Neural progenitor cell (in vitro differentiated cells): ENCODE measurements around the gene SKI. TPM values are rescaled to one million over a fixed set of nuclear protein-coding genes. Genes with fewer than 3 reads are reported as not detected.

ENCODE experiments used
- DNase-seq: peaks from one replicate; pipeline ENCODE4 v3.0.0-alpha.2; 2016; ENCODE audit warnings: low spot score
- H2AFZ ChIP-seq: fragments of 200-600 bp; sonication (generic); replicated peaks from 2 replicates; pipeline ENCODE4 v1.6.1; 2016; ENCODE audit warnings: antibody characterized with exemption
- H3F3A ChIP-seq: fragments of 200-600 bp; sonication (generic); 2 replicates; pipeline ENCODE4 v1.6.1; 2016; ENCODE audit warnings: antibody characterized with exemption, low read depth
- H3K27ac ChIP-seq: fragments of 200-600 bp; sonication (generic); 2 replicates; pipeline ENCODE4 v1.5.1; 2016; ENCODE audit warnings: mild to moderate bottlenecking
- H3K27me3 ChIP-seq: fragments of 200-600 bp; sonication (generic); 2 replicates; pipeline ENCODE4 v1.6.1; 2016; ENCODE audit warnings: mild to moderate bottlenecking, moderate library complexity
- H3K36me3 ChIP-seq: fragments of 200-600 bp; sonication (generic); 2 replicates; pipeline ENCODE4 v1.5.1; 2016
- H3K4me1 ChIP-seq: fragments of 200-600 bp; sonication (generic); 2 replicates; pipeline ENCODE4 v1.6.1; 2016; ENCODE audit warnings: mixed run types
- H3K4me2 ChIP-seq: fragments of 200-600 bp; sonication (generic); 2 replicates; pipeline ENCODE4 v1.6.1; 2016
- H3K4me3 ChIP-seq: fragments of 200-600 bp; sonication (generic); 2 replicates; pipeline ENCODE4 v1.5.1; 2016
- H3K79me2 ChIP-seq: fragments of 200-600 bp; sonication (generic); 2 replicates; pipeline ENCODE4 v1.6.1; 2016; ENCODE audit warnings: low read depth
- H3K9ac ChIP-seq: fragments of 200-600 bp; sonication (generic); 2 replicates; pipeline ENCODE4 v1.6.1; 2016
- H3K9me3 ChIP-seq: fragments of 200-600 bp; sonication (generic); 2 replicates; pipeline ENCODE4 v1.5.1; 2016; ENCODE audit warnings: low read depth
- H4K20me1 ChIP-seq: fragments of 200-600 bp; sonication (generic); 2 replicates; pipeline ENCODE4 v1.6.1; 2016; ENCODE audit warnings: low read depth
- H3K27ac Mint-ChIP-seq: 3 replicates; pipeline ENCODE4 v1.8.0; 2021; ENCODE audit warnings: mixed read lengths
- H3K27me3 Mint-ChIP-seq: 2 replicates; pipeline ENCODE4 v1.8.0; 2022; ENCODE audit warnings: low read depth, mild to moderate bottlenecking, inconsistent platforms, moderate library complexity, mixed read lengths; ENCODE audit not compliant: insufficient read depth
- H3K36me3 Mint-ChIP-seq: 3 replicates; pipeline ENCODE4 v1.8.0; 2021; ENCODE audit warnings: mixed read lengths
- H3K4me1 Mint-ChIP-seq: 3 replicates; pipeline ENCODE4 v1.8.0; 2021; ENCODE audit warnings: mixed read lengths
- H3K4me3 Mint-ChIP-seq: 3 replicates; pipeline ENCODE4 v1.8.0; 2021; ENCODE audit warnings: mild to moderate bottlenecking, moderate library complexity, mixed read lengths
- H3K9me3 Mint-ChIP-seq: 3 replicates; pipeline ENCODE4 v1.8.0; 2020; ENCODE audit warnings: mixed read lengths
- EZH2 ChIP-seq: fragments of 200-600 bp; sonication (generic); IDR thresholded peaks from 2 replicates; pipeline ENCODE4 v1.6.1; 2017; ENCODE audit warnings: antibody characterized with exemption, mild to moderate bottlenecking, moderate library complexity
- EZH2phosphoT487 ChIP-seq: fragments of 200-600 bp; sonication (generic); IDR thresholded peaks from 2 replicates; pipeline ENCODE4 v1.6.1; 2017; ENCODE audit warnings: antibody characterized with exemption
- total RNA-seq: library from RNA; depleted of rRNA; stranded (reverse); fragments of >200 nt; gene quantifications from 2 replicates; pipeline ENCODE4 v1.2.3, GENCODE V29; 2015; ENCODE audit warnings: low replicate concordance
- TF ChIP-seq, protein P1 (sequence below): fragments of 200-600 bp; sonication (generic); IDR thresholded peaks from 2 replicates; pipeline ENCODE4 v1.5.1; 2017; ENCODE audit warnings: antibody characterized with exemption, mild to moderate bottlenecking

The SKI gene
- total RNA-seq, 1 donor from 2014 or later, result 7.4 TPM

DNA sequence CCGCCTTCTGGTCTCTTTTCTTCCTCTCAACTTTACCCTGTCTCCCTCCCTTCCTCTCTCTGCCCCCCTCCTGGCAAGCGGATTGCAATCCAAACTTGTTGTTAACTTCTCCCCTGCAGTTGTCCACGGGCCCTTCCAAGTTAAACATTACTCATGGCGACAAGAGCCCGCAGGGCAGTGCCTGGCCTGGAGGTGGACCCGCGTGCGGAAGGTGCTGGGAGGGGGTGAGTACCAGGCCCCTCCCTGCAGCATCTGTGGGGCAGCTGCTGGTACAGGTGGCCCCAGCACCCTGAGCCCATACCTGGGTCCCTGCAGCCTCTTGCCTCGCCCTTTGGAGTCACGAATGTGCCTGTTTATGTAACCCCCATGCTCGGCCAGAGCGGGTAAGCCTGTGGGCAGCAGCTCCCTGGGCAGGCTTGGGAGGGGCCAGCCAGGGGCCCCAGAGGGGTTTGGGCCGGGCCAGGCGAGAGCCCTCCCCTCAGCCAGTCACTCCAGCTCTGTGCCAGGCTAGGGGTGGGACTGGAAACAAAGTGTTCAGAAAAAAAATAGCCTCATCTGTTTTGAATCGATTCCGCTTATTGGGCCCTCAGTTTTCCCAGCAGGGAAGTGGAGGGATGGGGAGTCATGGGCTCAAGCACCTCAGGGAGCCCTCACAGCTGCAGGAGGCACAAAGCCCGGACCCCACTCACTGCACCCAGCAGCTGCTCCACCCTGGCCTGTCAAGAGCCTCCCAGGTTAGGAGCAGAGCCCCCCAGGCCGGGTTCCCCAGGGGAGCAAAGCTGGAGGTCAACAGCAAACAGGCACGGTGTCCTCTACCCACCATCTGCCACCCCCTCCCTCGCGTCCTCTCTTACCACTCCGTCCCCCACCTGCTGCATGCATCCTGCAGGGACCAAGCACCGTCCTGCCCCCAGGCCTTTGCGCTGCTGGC lies 19.5 kb upstream of the SKI start:
- no peaks in the 10 kb centered on the region for H4K20me1 ChIP-seq
- Mint-ChIP-seq H3K4me1 (peaks cover 38% of the 10 kb centered on the region), H3K27me3 (peaks cover 9% of the 10 kb centered on the region), H3K27ac (peak overlapping the region; percentile 28), H3K36me3 (no peaks in the 10 kb centered on the region), H3K9me3 (no peaks in the 10 kb centered on the region), H3K4me3 (peak overlapping the region; percentile 20)
- H3K9me3 ChIP-seq, result no peaks in the 10 kb centered on the region
- H3K79me2 ChIP-seq, result no peaks in the 10 kb centered on the region
- H3K4me1 ChIP-seq, result peaks cover 45% of the 10 kb centered on the region
- H3F3A ChIP-seq, result peaks cover 40% of the 10 kb centered on the region
- H3K9ac ChIP-seq, result no peak overlapping the region
- no peak overlapping the region for H2AFZ ChIP-seq
- no peak for DNase-seq
- no peak overlapping the region for H3K4me2 ChIP-seq
- no peaks in the 10 kb centered on the region for H3K36me3 ChIP-seq
- H3K27me3 ChIP-seq, result peaks cover 12% of the 10 kb centered on the region
- TF ChIP-seq EZH2phosphoT487 (no peak), EZH2 (no peak)
- TF ChIP-seq, protein P1, sequence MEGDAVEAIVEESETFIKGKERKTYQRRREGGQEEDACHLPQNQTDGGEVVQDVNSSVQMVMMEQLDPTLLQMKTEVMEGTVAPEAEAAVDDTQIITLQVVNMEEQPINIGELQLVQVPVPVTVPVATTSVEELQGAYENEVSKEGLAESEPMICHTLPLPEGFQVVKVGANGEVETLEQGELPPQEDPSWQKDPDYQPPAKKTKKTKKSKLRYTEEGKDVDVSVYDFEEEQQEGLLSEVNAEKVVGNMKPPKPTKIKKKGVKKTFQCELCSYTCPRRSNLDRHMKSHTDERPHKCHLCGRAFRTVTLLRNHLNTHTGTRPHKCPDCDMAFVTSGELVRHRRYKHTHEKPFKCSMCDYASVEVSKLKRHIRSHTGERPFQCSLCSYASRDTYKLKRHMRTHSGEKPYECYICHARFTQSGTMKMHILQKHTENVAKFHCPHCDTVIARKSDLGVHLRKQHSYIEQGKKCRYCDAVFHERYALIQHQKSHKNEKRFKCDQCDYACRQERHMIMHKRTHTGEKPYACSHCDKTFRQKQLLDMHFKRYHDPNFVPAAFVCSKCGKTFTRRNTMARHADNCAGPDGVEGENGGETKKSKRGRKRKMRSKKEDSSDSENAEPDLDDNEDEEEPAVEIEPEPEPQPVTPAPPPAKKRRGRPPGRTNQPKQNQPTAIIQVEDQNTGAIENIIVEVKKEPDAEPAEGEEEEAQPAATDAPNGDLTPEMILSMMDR, result no peak
- no peak overlapping the region for H3K27ac ChIP-seq
- H3K4me3 ChIP-seq, result no peak overlapping the region

GRCh38 chr1:2209400-2210083 lies 18.6 kb upstream of the SKI start:
- H3K4me1 Mint-ChIP-seq, result peaks cover 41% of the 10 kb centered on the region
- no peak for TF ChIP-seq EZH2
- no peak overlapping the region for H3K9ac ChIP-seq
- peaks cover 11% of the 10 kb centered on the region for H3K27me3 Mint-ChIP-seq
- no peaks in the 10 kb centered on the region for H3K36me3 Mint-ChIP-seq
- no peak for DNase-seq
- no peak overlapping the region for H3K4me3 ChIP-seq
- no peak overlapping the region for H3K27ac ChIP-seq
- peak overlapping the region; percentile 28 for H3K27ac Mint-ChIP-seq
- no peaks in the 10 kb centered on the region for H3K9me3 ChIP-seq
- no peak overlapping the region for H3K4me2 ChIP-seq
- H3K4me1 ChIP-seq, result peaks cover 45% of the 10 kb centered on the region
- no peaks in the 10 kb centered on the region for H4K20me1 ChIP-seq
- H3K27me3 ChIP-seq, result peaks cover 12% of the 10 kb centered on the region
- no peaks in the 10 kb centered on the region for H3K36me3 ChIP-seq
- H2AFZ ChIP-seq, result no peak overlapping the region
- no peaks in the 10 kb centered on the region for H3K9me3 Mint-ChIP-seq
- no peaks in the 10 kb centered on the region for H3K79me2 ChIP-seq
- H3K4me3 Mint-ChIP-seq, result peak overlapping the region; percentile 20
- H3F3A ChIP-seq, result peaks cover 31% of the 10 kb centered on the region

- Histone ChIP-seq H3K9ac (no peak overlapping the region), H3K27me3 (peaks cover 12% of the 10 kb centered on the region), H3K36me3 (no peaks in the 10 kb centered on the region), H3K27ac (no peak overlapping the region), H3K4me2 (no peak overlapping the region), H3K4me3 (no peak overlapping the region), H3K4me1 (peaks cover 45% of the 10 kb centered on the region), H2AFZ (no peak overlapping the region), H3K9me3 (no peaks in the 10 kb centered on the region), H3F3A (peaks cover 30% of the 10 kb centered on the region), H4K20me1 (no peaks in the 10 kb centered on the region), H3K79me2 (no peaks in the 10 kb centered on the region)
- TF ChIP-seq EZH2 (no peak), EZH2phosphoT487 (no peak)
- TF ChIP-seq, protein P1, result no peak
- Mint-ChIP-seq H3K9me3 (no peaks in the 10 kb centered on the region), H3K27me3 (peaks cover 11% of the 10 kb centered on the region), H3K4me3 (peak overlapping the region; percentile 74), H3K27ac (no peak overlapping the region), H3K36me3 (no peaks in the 10 kb centered on the region), H3K4me1 (peaks cover 41% of the 10 kb centered on the region)
- no peak for DNase-seq
Observed at GRCh38 chr1:2210084-2210653, 17.9 kb upstream of the SKI start.
